ENCODE results near the gene TSSK1B. TPM values are rescaled to one million over a fixed set of nuclear protein-coding genes. Genes with fewer than 3 reads are reported as not detected.

The TSSK1B gene
- total and polyA plus RNA-seq, 3 donors from 2014 or later: 26.1 to 95.7 (median 68.7) TPM

- TF ChIP-seq POLR2A (IDR thresholded peaks at IDR 0.05) (no peak), CTCF (IDR thresholded peaks at IDR 0.05) (no peak)
Measured at GRCh38 chr5:113450462-113450861, 15.7 kb upstream of the TSSK1B start.

GRCh38 chr5:113448252-113448651 is 13.5 kb upstream of the TSSK1B start:
- H3K9me3 ChIP-seq: no peaks in the 10 kb centered on the region
- H3K36me3 ChIP-seq (ENCODE audit: low read depth, missing control alignments): no peaks in the 10 kb centered on the region
- DNase-seq: no peak
- intact Hi-C loops (cut with DNase I; ENCODE audit: low total_unique reads): no loop called here
- H3K27me3 ChIP-seq: no peaks in the 10 kb centered on the region
- 78 to 85% methylated on average over 3 of the region's 3 CpGs for WGBS, 2 donors
- TF ChIP-seq CTCF (IDR thresholded peaks at IDR 0.05) (no peak), POLR2A (IDR thresholded peaks at IDR 0.05) (no peak)
- no peak overlapping the region for H3K4me3 ChIP-seq
- no peaks in the 10 kb centered on the region for H3K4me1 ChIP-seq
- H3K27ac ChIP-seq: no peak overlapping the region

More at GRCh38 chr5:113450462-113450861, 15.7 kb upstream of the TSSK1B start:
- intact Hi-C loops (cut with DNase I; ENCODE audit: low total_unique reads): no loop called here
- H3K27me3 ChIP-seq: no peaks in the 10 kb centered on the region
- H3K4me3 ChIP-seq: no peak overlapping the region
- no peak overlapping the region for H3K27ac ChIP-seq
- 84 to 85% methylated on average over 2 of the region's 2 CpGs for WGBS, 2 donors
- DNase-seq: no peak
- H3K36me3 ChIP-seq (ENCODE audit: low read depth, missing control alignments): no peaks in the 10 kb centered on the region
- H3K9me3 ChIP-seq: no peaks in the 10 kb centered on the region
- H3K4me1 ChIP-seq: no peaks in the 10 kb centered on the region

- intact Hi-C loops (cut with DNase I; ENCODE audit: low total_unique reads): no loop called here
- no peaks in the 10 kb centered on the region for H3K4me1 ChIP-seq
- no peaks in the 10 kb centered on the region for H3K36me3 ChIP-seq (ENCODE audit: low read depth, missing control alignments)
- H3K9me3 ChIP-seq: no peaks in the 10 kb centered on the region
- WGBS, 2 donors: 71% methylated on average over 4 of the region's 4 CpGs
- DNase-seq: no peak
- no peak overlapping the region for H3K4me3 ChIP-seq
- no peak for TF ChIP-seq CTCF (IDR thresholded peaks at IDR 0.05)
- no peak for TF ChIP-seq POLR2A (IDR thresholded peaks at IDR 0.05)
- no peaks in the 10 kb centered on the region for H3K27me3 ChIP-seq
- H3K27ac ChIP-seq: no peak overlapping the region
Measured at GRCh38 chr5:113447498-113448050, 12.8 kb upstream of the TSSK1B start.

- TF ChIP-seq POLR2A (IDR thresholded peaks at IDR 0.05): no peak
- no peak for TF ChIP-seq CTCF (IDR thresholded peaks at IDR 0.05)
- DNase-seq: no peak
- Histone ChIP-seq H3K36me3 (ENCODE audit: low read depth, missing control alignments) (no peaks in the 10 kb centered on the region), H3K27ac (no peak overlapping the region), H3K9me3 (no peaks in the 10 kb centered on the region), H3K4me1 (no peaks in the 10 kb centered on the region), H3K27me3 (no peaks in the 10 kb centered on the region), H3K4me3 (no peak overlapping the region)
- WGBS, 2 donors: 72 to 80% methylated on average over 2 of the region's 2 CpGs
- intact Hi-C loops (cut with DNase I; ENCODE audit: low total_unique reads): no loop called here
Measured at GRCh38 chr5:113446358-113446927, 11.7 kb upstream of the TSSK1B start.

GRCh38 chr5:113437111-113437510 is 2.3 kb upstream of the TSSK1B start:
- intact Hi-C loops (cut with DNase I; ENCODE audit: low total_unique reads): no loop called here

More at GRCh38 chr5:113437111-113437510, 2.3 kb upstream of the TSSK1B start:
- no peak for DNase-seq
- no peak for TF ChIP-seq POLR2A (IDR thresholded peaks at IDR 0.05)
- TF ChIP-seq CTCF (IDR thresholded peaks at IDR 0.05): no peak
- Histone ChIP-seq H3K4me1 (no peaks in the 10 kb centered on the region), H3K4me3 (no peak overlapping the region), H3K36me3 (ENCODE audit: low read depth, missing control alignments) (no peaks in the 10 kb centered on the region), H3K9me3 (no peaks in the 10 kb centered on the region), H3K27me3 (no peaks in the 10 kb centered on the region), H3K27ac (no peak overlapping the region)
- 53 to 63% methylated on average over 1 of the region's 1 CpG for WGBS, 2 donors

Measured in testis (tissue), 3 donors.